ENCODE measurements around the gene TRPV4.

The TRPV4 gene

GRCh38 chr12:109844091-109844490 is 10.9 kb upstream of the TRPV4 start:
- H3K4me3 ChIP-seq (ENCODE audit: low read depth, low read length), result no peak overlapping the region
- no peak for DNase-seq (ENCODE audit: low read depth)
- no peak for TF ChIP-seq CTCF (IDR thresholded peaks at IDR 0.05; ENCODE audit: control insufficient read depth, extremely low read depth, insufficient read depth)

- no peak for DNase-seq (ENCODE audit: low read depth)
- no peak for TF ChIP-seq CTCF (IDR thresholded peaks at IDR 0.05; ENCODE audit: control insufficient read depth, extremely low read depth, insufficient read depth)
- H3K4me3 ChIP-seq (ENCODE audit: low read depth, low read length), result no peak overlapping the region
Observed at GRCh38 chr12:109842021-109842420, 8.8 kb upstream of the TRPV4 start.

- H3K4me3 ChIP-seq (ENCODE audit: low read depth, low read length), result no peak overlapping the region
- TF ChIP-seq CTCF (IDR thresholded peaks at IDR 0.05; ENCODE audit: control insufficient read depth, extremely low read depth, insufficient read depth), result no peak
- no peak for DNase-seq (ENCODE audit: low read depth)
Observed at GRCh38 chr12:109841356-109841755, 8.2 kb upstream of the TRPV4 start.

- DNase-seq (ENCODE audit: low read depth), result no peak
- H3K4me3 ChIP-seq (ENCODE audit: low read depth, low read length), result no peak overlapping the region
- TF ChIP-seq CTCF (IDR thresholded peaks at IDR 0.05; ENCODE audit: control insufficient read depth, extremely low read depth, insufficient read depth), result no peak
Observed at GRCh38 chr12:109840305-109841074, 7.3 kb upstream of the TRPV4 start.

- DNase-seq (ENCODE audit: low read depth), result no peak
- H3K4me3 ChIP-seq (ENCODE audit: low read depth, low read length), result no peak overlapping the region
- TF ChIP-seq CTCF (IDR thresholded peaks at IDR 0.05; ENCODE audit: control insufficient read depth, extremely low read depth, insufficient read depth), result no peak
Observed at GRCh38 chr12:109839444-109839843, 6.2 kb upstream of the TRPV4 start.

GRCh38 chr12:109836916-109837315 is 3.7 kb upstream of the TRPV4 start:
- H3K4me3 ChIP-seq (ENCODE audit: low read depth, low read length), result no peak overlapping the region
- no peak for TF ChIP-seq CTCF (IDR thresholded peaks at IDR 0.05; ENCODE audit: control insufficient read depth, extremely low read depth, insufficient read depth)
- no peak for DNase-seq (ENCODE audit: low read depth)

- DNase-seq (ENCODE audit: low read depth), result no peak
- H3K4me3 ChIP-seq (ENCODE audit: low read depth, low read length), result no peak overlapping the region
- no peak for TF ChIP-seq CTCF (IDR thresholded peaks at IDR 0.05; ENCODE audit: control insufficient read depth, extremely low read depth, insufficient read depth)
Observed at GRCh38 chr12:109835827-109836226, 2.6 kb upstream of the TRPV4 start.

Measured in LNCaP clone FGC (cell line).